ENCODE data around the gene MBOAT2.

The MBOAT2 gene

GRCh38 chr2:9018534-9018933 lies 15.1 kb upstream of the MBOAT2 start:
- in situ Hi-C loops (cut with MboI; ENCODE audit: low sequenced_read_pairs, unreplicated experiment), result no loop called here
- TF ChIP-seq CTCF (IDR thresholded peaks at IDR 0.05; ENCODE audit: borderline replicate concordance, control extremely low read depth, extremely low read depth, insufficient read depth, missing control alignments), result no peak
- DNase-seq (ENCODE audit: low spot score), result no peak

- TF ChIP-seq CTCF (IDR thresholded peaks at IDR 0.05; ENCODE audit: borderline replicate concordance, control extremely low read depth, extremely low read depth, insufficient read depth, missing control alignments), result no peak
- in situ Hi-C loops (cut with MboI; ENCODE audit: low sequenced_read_pairs, unreplicated experiment), result no loop called here
- DNase-seq (ENCODE audit: low spot score), result no peak
Measured at GRCh38 chr2:9018109-9018508, 14.6 kb upstream of the MBOAT2 start.

- DNase-seq (ENCODE audit: low spot score), result no peak
- TF ChIP-seq CTCF (IDR thresholded peaks at IDR 0.05; ENCODE audit: borderline replicate concordance, control extremely low read depth, extremely low read depth, insufficient read depth, missing control alignments), result no peak
- in situ Hi-C loops (cut with MboI; ENCODE audit: low sequenced_read_pairs, unreplicated experiment), result no loop called here
Measured at GRCh38 chr2:9017411-9017810, 13.9 kb upstream of the MBOAT2 start.

GRCh38 chr2:9015998-9016397 lies 12.5 kb upstream of the MBOAT2 start:
- no peak for TF ChIP-seq CTCF (IDR thresholded peaks at IDR 0.05; ENCODE audit: borderline replicate concordance, control extremely low read depth, extremely low read depth, insufficient read depth, missing control alignments)
- in situ Hi-C loops (cut with MboI; ENCODE audit: low sequenced_read_pairs, unreplicated experiment), result no loop called here

GRCh38 chr2:9013403-9013802 lies 9.9 kb upstream of the MBOAT2 start:
- in situ Hi-C loops (cut with MboI; ENCODE audit: low sequenced_read_pairs, unreplicated experiment), result no loop called here
- DNase-seq (ENCODE audit: low spot score), result no peak
- no peak for TF ChIP-seq CTCF (IDR thresholded peaks at IDR 0.05; ENCODE audit: borderline replicate concordance, control extremely low read depth, extremely low read depth, insufficient read depth, missing control alignments)

More at GRCh38 chr2:9015998-9016397, 12.5 kb upstream of the MBOAT2 start:
- no peak for DNase-seq (ENCODE audit: low spot score)

- in situ Hi-C loops (cut with MboI; ENCODE audit: low sequenced_read_pairs, unreplicated experiment), result no loop called here
- TF ChIP-seq CTCF (IDR thresholded peaks at IDR 0.05; ENCODE audit: borderline replicate concordance, control extremely low read depth, extremely low read depth, insufficient read depth, missing control alignments), result no peak
- no peak for DNase-seq (ENCODE audit: low spot score)
Measured at GRCh38 chr2:9010866-9011265, 7.4 kb upstream of the MBOAT2 start.

Measured in GM13976 (cell line).